Breast epithelium (tissue), 4 donors: Measurements from ENCODE around the gene RNF126. TPM values are rescaled to one million over a fixed set of nuclear protein-coding genes. Genes with fewer than 3 reads are reported as not detected.

Experiments used
- DNase-seq, 2 donors: peaks; one replicate each; pipeline ENCODE4 v3.0.0-alpha.2; 2019; ENCODE audit warnings: low spot score in 2 of 2
- H3K27ac ChIP-seq, 2 donors: fragments of 200-600 bp; sonication (generic) in 1 of 2; one replicate each; pipeline ENCODE4 v1.5.1; 2016 to 2019; ENCODE audit warnings: mild to moderate bottlenecking in 1 of 2
- H3K27me3 ChIP-seq, 2 donors: fragments of 200-600 bp; sonication (generic) in 1 of 2; one replicate each; pipeline versions ENCODE4 v1.5.1 to v1.6.0; 2017 to 2019; ENCODE audit warnings: control low read depth in 1 of 2, mild to moderate bottlenecking in 1 of 2
- H3K36me3 ChIP-seq: fragments of 200-600 bp; one replicate; pipeline ENCODE4 v1.5.1; 2019
- H3K4me1 ChIP-seq, 2 donors: fragments of 200-600 bp; sonication (generic); one replicate each; pipeline ENCODE4 v1.5.1; 2016 to 2019; ENCODE audit warnings: control low read depth in 1 of 2
- H3K4me3 ChIP-seq, 3 donors: fragments of 200-600 bp; sonication (generic); 1 replicate in 2 of 3; 2 replicates in 1 of 3; pipeline ENCODE4 v1.5.1; 2016 to 2019; ENCODE audit warnings: mild to moderate bottlenecking in 3 of 3, moderate library complexity in 2 of 3
- H3K9me3 ChIP-seq, 2 donors: fragments of 200-600 bp; sonication (generic) in 1 of 2; one replicate each; pipeline ENCODE4 v1.5.1; 2016 to 2019; ENCODE audit warnings: control low read depth in 1 of 2
- CTCF ChIP-seq, 3 donors: fragments of 450-650 bp; IDR thresholded peaks; one replicate each; pipeline ENCODE4 v1.5.1; 2016 to 2017; ENCODE audit warnings: antibody characterized with exemption in 3 of 3, mild to moderate bottlenecking in 3 of 3, moderate library complexity in 3 of 3
- POLR2A ChIP-seq: fragments of 450-650 bp; IDR thresholded peaks from one replicate; pipeline ENCODE4 v1.6.1; 2016; ENCODE audit warnings: antibody characterized with exemption, mild to moderate bottlenecking, moderate library complexity
- POLR2AphosphoS5 ChIP-seq, 3 donors: sonication (generic); formaldehyde crosslinking; IDR thresholded peaks; one replicate each; pipeline ENCODE4 v1.6.1; 2017; ENCODE audit warnings: antibody characterized with exemption in 3 of 3
- intact Hi-C: fragments of 100-400 bp; cut with DNase I; formaldehyde crosslinking; loops from one replicate; pipeline ENCODE4 v1.15.1; 2023; ENCODE audit warnings: low total_unique reads
- total RNA-seq, 3 donors: library from RNA; depleted of rRNA; stranded (reverse); fragments of >200 nt; gene quantifications; one replicate each; pipeline ENCODE4 v1.1.0, GENCODE V29; 2016

The RNF126 gene
- total RNA-seq, 3 donors from 2014 or later = 41.1 to 46.5 (median 46.2) TPM

GRCh38 chr19:663682-664117 is 686 bp upstream of the RNF126 start:
- intact Hi-C loops = loop anchor here (5.0 kb wide), 1 partner anchor 64 kb away; no protein-coding TSS in a partner anchor
- no peak for TF ChIP-seq POLR2A
- no peak for TF ChIP-seq CTCF (IDR thresholded peaks at IDR 0.05)
- TF ChIP-seq POLR2AphosphoS5 (IDR thresholded peaks at IDR 0.05) = peak in 2 of 3 donors; percentile 2 to 7
- no peaks in the 10 kb centered on the region for H3K27me3 ChIP-seq
- H3K4me3 ChIP-seq = peak overlapping the region; percentile 81 to 90 (median 83)
- H3K27ac ChIP-seq = peak overlapping the region; percentile 89 to 97
- H3K9me3 ChIP-seq = no peaks in the 10 kb centered on the region
- no peak for DNase-seq
- H3K36me3 ChIP-seq = no peaks in the 10 kb centered on the region
- peaks cover 18 to 24% of the 10 kb centered on the region in 2 donors for H3K4me1 ChIP-seq

- TF ChIP-seq POLR2A (no peak), CTCF (IDR thresholded peaks at IDR 0.05) (no peak), POLR2AphosphoS5 (IDR thresholded peaks at IDR 0.05) (no peak)
- H3K27ac ChIP-seq = peak overlapping the region; percentile 89 to 97
- H3K4me3 ChIP-seq = peak overlapping the region; percentile 81 to 90 (median 83)
- H3K9me3 ChIP-seq = no peaks in the 10 kb centered on the region
- DNase-seq = no peak
- intact Hi-C loops = loop anchor here (5.0 kb wide), 1 partner anchor 65 kb away; no protein-coding TSS in a partner anchor
- peaks cover 18 to 33% of the 10 kb centered on the region in 2 donors for H3K4me1 ChIP-seq
- no peaks in the 10 kb centered on the region for H3K36me3 ChIP-seq
- H3K27me3 ChIP-seq = no peaks in the 10 kb centered on the region
Observed at GRCh38 chr19:662207-662961, 630 bp downstream of the RNF126 start.

GRCh38 chr19:661427-662196 is 1.4 kb downstream of the RNF126 start:
- DNase-seq = no peak
- no peaks in the 10 kb centered on the region for H3K9me3 ChIP-seq
- TF ChIP-seq POLR2AphosphoS5 (IDR thresholded peaks at IDR 0.05) = no peak
- no peak for TF ChIP-seq CTCF (IDR thresholded peaks at IDR 0.05)
- no peak for TF ChIP-seq POLR2A
- no peaks in the 10 kb centered on the region for H3K27me3 ChIP-seq
- peak overlapping the region; percentile 81 to 90 (median 83) for H3K4me3 ChIP-seq
- peaks cover 18 to 33% of the 10 kb centered on the region in 2 donors for H3K4me1 ChIP-seq
- intact Hi-C loops = loop anchor here (5.0 kb wide), 1 partner anchor 66 kb away; no protein-coding TSS in a partner anchor
- peak overlapping the region; percentile 89 to 97 for H3K27ac ChIP-seq
- no peaks in the 10 kb centered on the region for H3K36me3 ChIP-seq

- no peak for TF ChIP-seq POLR2A
- TF ChIP-seq POLR2AphosphoS5 (IDR thresholded peaks at IDR 0.05) = no peak
- no peak for TF ChIP-seq CTCF (IDR thresholded peaks at IDR 0.05)
- Histone ChIP-seq H3K27me3 (no peaks in the 10 kb centered on the region), H3K36me3 (no peaks in the 10 kb centered on the region), H3K9me3 (no peaks in the 10 kb centered on the region), H3K4me3 (peak overlapping the region; percentile 81 to 90 (median 83)), H3K27ac (peak overlapping the region; percentile 89 to 97), H3K4me1 (peaks cover 18 to 33% of the 10 kb centered on the region in 2 donors)
- no peak for DNase-seq
- intact Hi-C loops = loop anchor here (5.0 kb wide), 1 partner anchor 66 kb away; no protein-coding TSS in a partner anchor
Observed at GRCh38 chr19:660793-661426, 2.1 kb downstream of the RNF126 start.
